GM19468 (cell line): ENCODE measurements around the gene DRC7.

Experiments
- ATAC-seq: cut with Tn5 transposase; IDR thresholded peaks from one replicate; pipeline ENCODE4 v1.9.1; 2021; ENCODE audit warnings: mild to moderate bottlenecking, moderate library complexity, moderate number of reproducible peaks; ENCODE audit not compliant: unreplicated experiment; ENCODE audit errors: extremely low read depth

Gene DRC7

DNA sequence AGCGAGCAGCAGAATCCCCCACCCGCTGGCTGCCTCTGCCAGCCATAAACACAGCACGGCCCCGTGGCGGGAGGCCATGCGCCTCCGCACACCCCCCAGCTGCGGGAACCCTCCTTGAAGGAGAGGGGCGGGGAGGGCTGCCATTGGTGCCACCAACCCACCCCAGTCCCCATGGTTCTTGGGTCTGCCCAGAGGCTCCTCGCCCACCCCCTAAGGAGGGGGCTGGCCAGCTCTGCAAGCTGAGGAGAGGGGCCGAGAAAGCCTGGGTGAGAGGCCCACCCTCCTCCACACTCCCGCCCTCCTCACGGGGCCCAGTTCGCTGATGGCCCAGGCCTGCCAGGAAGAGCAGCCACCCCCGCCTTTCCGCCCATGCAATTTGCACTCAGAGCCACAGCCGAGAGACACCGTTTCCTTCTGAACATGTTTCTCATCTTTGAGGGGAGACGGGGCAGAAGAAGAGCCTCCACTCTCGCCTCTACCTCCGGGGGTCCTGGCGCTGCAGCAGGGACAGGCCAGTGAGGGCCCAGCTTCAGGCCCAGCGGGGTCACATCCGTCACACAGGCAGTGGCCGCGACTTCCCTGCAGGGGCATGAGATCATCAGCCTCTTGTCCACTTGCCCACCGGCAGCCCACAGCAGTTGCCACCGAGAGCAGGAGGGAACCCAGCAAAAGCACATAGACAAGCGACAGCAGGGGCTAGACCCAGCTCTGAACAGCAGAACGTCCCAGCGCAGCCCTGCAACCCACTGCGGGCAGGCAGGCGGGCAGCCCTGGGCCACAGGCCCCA lies 63.9 kb downstream of the DRC7 start:
- ATAC-seq, result no peak

DNA sequence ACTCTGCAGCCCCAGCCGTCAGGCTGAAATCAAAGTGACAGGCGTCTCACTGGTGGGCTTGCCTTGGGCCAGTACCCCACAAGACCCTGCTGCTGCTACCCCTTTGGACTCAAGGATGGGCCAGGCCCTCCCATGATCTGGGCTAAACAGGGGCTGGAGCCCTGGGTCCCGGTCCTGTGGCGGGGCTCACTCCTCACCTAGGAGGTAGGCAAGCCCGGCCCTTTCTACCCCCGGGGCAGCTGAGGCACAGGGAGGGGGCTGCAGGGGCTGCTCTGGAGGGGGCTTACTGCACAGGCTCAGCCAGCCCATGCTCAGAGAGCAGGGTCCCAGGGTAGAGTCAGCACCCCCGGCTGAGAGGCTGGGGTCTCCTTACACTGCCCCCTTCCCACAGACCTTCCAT lies 64.5 kb downstream of the DRC7 start:
- ATAC-seq, result no peak

DNA sequence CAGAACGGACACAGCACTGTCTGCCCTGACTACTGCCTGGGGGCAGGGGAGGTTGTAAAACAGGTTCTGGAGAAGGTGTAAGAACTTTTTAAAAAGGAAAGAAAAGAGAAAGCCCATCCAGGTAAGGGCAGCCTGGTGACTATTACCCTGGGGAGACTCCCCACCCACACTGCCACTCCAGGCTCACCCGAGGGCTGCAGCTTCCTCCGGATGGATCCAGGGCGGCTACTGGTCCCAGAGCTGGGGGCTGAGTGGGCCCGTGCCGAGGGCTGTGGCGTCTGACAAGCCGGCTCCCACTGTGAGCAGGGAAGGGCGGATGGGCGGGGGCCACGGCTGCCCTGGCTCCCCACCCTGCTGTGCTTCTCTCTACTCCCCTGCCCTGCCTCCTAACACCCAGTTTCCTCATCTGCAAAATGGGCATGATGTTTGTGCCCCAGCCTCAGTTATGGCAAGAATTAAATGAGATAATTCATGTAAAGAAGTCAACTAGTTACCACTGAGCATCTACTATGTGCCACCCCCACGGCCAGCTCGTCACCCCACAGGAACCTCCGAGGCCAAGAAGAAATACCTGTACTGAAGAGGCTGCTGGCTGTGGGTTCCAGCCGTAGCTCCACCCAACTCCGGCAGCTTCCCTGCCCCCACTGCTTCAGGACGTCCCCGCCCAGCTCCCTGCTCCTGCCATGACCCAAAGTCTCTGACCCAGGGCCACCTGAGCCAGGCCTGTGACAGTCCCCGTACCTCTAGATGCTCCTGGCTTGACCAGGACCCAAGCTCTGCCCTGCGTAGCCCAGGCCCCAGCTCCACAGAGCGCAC lies 65.1 kb downstream of the DRC7 start:
- ATAC-seq, result no peak

DNA sequence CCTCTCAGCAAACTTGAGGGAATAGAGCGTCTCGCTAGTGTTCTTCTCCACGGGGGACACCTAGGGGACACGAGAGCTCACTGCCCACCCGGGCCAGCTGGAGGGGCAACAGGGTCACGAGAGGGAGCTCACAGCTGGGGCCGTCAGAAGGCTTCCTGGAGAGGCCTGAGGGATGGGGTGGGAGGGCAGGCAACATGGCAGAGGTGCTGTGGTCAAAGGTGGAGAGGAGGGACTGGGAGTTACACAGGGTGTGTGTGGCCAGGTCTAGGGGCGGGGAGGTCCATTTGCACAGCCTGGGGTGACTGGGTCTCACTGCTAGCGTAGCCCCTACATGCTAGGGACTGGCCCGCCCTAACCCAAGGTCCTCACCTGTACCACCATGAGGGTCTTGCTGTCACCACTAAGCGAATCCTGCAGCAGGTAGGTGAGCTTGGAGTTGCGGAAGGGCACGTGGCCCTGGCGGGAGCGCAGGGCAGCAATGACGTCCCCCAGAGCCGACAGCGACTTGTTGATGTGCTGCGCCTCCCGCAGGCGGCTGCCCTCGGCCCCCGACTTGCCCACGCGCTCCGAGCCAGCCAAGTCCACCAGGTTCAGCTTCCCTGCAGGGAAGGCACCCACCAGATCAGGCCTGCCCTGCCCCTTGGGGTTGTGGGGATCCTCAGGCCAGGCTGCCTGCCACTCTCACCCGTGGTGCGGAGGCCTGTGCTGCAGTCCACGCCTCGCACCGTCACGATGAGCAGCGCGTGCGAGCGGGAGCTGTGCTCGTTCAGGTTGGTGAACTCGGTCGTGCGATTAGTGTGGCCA lies 66.0 kb downstream of the DRC7 start:
- ATAC-seq, result no peak

DNA sequence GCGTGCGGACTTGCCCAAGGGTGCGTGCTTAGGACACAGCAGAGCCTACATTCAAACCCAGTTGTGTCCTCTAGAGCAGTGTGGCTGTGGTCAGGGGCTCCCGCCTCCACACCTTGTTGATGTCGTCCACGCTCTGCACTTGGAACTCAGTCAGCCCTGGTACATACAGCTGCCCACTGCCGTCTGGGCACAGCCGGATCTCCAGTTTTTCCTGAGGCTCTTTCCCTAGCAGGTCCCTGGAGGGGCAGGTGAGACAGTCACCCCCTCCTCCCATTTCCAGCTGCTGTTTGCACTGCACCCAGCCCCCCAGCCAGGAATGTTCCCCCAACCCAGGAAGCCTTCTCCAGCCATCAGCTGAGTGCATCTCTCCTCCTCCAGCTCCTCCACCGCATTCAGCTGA lies 66.7 kb downstream of the DRC7 start:
- no peak for ATAC-seq

DNA sequence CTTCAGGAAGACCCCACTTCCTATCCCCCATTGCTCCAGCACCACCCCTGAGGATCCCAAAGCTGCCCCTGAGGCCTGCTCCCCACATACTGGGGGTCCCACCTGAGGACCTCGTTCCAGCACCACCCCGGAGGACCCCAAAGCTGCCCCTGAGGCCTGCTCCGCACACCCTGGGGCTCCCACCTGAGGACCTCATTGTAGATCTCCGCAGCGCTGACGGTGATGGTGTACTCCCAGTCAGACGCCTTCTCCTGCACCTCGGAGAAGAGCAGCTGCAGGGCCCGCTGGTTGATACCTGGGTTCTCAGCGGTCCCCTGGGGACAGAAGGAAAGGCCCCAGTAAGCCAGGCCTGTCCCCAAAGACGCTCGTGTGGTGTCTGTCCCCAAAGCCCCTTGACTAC lies 67.4 kb downstream of the DRC7 start:
- no peak for ATAC-seq

DNA sequence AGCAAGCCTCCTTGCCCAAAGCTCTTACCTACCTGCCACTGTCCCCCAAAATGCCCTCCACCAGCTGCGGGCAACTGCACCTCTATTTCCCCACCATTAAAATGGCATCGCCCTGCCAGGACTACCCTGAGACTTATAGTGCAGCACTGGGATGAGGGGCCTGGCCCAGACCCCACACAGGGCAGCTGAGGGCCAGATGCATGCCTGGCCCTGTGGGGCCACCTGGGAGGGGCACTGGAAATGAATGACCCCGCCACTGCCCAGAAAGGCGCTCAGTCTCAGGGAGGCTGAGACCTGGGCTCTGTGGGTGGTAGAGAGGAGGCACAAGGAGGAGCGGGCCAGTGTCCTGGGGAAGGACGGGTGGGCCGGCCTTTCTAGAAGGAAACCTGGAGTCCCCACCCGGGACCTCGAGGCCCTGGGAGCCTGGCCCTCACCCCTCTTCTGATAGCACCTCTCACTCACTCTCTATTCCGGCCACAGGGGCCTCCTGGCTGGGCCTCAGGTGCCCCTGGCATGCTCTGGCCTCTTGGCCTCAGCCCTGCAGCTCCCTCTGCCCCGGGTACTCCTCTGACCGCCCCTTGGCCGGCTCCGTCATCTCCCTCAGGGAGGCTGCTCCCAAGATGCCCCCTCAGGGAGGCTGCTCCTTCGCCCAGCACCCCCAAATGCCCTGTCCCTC lies 67.9 kb downstream of the DRC7 start:
- ATAC-seq, result no peak

DNA sequence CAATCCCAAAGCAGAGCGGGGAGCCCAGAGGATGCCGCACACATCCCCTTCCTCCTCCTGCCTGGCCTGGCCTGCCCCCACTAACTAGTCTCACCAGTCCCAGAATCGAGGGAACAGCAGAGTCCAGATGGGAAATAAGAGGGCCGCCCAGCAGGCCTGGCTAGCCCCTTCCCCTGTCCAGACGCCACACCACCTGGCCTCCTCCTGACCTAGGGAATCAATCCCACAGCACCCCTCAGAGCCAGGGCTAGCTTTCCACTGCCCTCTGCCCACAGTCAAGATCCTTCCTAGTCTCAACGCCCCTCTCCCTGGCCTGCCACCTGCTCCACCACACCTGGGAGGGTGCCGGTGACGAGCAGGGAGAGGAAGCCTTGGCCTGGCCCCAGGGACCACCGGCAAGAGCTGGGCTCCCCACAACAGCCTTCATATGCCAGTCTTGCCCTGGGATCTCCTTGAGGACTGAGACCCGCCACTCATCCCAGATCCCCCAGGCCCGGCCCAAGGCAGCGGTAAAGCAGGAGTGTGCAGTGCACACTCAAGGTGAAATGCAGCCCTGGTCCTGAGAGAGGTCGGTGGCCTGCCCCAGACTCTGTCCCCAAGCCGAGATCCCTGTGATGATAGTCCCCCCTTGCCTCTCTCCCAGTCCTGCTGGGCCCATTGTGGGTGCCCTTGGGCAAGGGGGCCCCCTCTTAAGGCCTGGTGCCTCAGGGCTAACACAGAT lies 68.8 kb downstream of the DRC7 start:
- ATAC-seq, result no peak

DNA sequence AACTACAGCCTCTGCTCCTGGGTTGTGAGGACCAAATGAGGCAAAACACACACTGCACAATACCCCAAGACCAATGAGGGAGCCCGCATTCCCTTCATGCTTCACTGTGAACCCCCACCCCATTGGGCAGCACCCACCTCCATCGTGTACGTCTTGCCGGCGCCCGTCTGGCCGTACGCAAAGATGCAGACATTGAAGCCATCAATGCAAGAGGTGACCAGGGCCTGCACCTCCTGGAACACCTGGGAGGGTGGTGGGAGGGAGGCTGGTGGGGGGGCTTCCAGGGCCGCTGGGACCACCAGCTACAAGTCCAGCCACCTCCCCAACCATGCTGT lies 69.4 kb downstream of the DRC7 start:
- ATAC-seq, result no peak

DNA sequence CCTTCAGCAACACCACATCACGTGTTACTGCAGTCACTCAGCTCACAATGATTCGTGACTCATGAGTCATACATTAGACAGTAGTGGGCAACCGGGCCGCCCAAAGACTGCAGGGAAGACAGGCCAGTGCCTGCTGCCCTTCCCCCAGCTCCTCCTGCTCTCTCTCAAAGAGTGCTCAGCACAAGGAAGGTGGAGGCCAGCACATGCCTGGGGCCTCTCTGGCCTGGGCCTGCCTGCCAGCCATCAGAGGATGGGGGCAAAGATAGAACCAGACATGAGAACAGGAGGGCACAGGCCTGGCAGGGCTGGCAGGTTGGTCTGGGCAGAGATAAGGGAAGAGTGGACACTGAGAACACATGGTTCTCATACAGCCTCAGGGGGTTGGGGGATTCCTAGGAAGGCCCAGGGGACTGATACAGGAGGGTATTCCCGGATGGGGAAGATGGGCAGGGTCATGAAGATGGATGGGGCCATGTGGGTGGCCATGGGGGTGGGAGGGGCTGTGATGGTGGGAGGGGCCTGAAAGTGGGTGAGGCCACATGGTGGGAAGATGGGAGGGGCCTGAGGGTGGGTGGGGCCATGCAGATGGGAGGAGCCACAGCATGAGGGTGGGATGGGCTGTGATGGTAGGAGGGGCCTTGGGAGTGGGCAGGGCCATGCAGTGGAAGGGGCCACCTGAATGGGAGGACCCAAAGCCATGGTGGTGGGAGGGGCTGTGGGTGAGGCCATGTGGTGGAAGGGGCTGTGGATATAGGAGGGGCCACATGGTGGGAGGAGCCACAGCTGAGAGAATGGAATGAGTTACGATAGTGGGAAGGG lies 69.9 kb downstream of the DRC7 start:
- no peak for ATAC-seq

DNA sequence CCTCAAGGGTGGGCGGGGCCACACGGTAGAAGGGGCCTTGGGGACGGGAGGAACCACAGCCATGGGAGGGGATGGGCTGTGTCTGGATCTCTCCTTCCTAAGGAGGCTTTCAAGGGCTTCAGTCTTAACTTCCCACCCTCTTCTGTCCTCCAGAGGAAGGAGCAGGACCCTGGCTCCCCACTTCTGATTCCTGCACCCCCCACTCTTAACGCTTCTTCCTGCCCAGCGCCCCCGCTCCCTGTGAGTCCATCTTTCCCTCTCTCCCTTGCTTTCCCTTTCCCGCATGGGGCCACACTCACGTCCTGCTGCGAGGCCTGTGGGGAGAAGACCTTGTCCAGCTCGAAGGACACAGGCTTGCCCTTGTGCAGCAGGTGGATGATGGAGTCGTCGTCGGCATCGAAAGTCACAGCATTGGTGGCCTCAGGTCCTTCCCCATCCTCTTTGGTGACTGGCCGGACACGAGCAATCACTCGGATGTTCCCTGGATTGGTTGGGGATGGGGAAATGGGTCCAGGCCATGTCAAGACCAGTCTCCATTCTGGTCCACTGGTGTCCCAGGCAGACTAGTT lies 70.6 kb downstream of the DRC7 start:
- no peak for ATAC-seq

DNA sequence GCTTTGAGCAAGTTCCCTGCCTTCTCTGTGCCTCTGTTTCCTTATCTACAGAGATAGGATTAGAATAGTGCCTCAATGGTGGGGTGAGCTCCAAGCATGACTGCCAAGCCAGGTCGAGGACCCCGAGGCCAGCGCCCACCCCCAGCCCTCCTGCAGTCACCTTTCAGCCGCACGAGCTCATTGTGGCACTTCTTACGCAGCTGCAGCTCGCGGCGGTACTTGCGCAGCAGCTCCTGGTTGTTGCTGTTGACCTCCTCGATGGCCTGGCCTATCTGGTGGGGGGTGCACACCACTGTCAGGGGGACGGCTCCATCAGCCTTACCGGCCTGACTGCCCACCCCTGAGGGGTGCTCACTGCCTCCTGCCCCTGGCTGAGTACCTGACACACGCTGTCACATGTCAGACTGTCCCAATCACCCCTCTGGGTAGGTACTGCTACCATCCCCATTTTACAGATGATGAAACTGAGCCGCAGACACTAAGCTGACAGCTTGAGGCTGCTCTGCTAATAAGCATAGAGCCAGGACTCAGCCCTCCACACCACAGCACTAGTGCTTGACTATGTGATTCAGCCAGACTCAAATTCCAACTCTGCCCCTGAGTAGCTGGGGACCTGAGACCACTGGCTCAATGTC lies 72.2 kb downstream of the DRC7 start:
- ATAC-seq, result no peak

DNA sequence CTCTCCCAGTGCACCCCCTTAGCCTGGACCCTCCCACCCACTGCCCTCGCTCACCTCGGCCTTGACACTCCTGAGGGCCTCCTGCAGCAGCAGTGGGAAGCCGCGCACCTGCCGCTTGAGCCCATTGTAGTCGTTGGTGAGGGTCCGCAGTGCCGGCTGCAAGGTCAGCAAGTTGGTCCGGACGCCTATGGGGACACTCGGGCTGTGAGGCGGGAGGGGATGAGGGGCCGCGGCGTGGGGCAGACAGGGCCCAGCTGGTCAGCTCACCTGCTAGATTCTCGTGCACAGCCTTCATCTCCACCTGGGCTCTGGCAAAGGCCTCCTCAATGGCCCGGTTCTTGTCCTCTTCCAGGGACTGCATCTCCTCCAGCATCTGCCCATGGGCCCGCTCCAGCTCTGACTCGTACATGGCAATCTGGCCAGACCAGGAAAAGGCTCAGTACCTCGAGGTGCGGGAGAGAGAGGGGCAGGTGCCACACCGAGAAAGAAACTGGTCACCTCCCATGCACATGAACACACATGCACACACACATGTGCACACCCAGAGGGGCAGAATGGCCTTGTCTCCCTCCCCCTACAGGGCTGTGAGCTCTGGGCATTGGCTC lies 75.0 kb downstream of the DRC7 start:
- no peak for ATAC-seq

DNA sequence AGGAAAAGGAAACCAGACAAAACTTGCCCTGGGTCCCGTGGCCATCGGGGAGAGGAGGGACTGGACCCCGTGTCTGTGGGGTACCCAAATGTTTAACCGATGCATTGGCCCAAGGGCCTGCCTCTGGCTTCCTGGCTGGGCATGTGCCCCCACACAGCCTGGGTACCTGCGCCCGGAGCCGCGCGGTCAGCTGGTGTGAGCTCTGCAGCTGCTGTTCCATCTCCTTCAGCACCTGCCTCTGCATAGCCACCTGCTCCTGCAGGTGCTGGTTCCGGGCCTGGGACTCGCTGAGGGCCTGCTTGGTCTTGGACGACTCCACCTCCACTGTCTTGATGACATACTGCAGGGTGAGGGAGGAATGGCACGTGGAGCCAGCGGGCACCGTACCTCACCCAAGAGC lies 75.8 kb downstream of the DRC7 start:
- no peak for ATAC-seq

DNA sequence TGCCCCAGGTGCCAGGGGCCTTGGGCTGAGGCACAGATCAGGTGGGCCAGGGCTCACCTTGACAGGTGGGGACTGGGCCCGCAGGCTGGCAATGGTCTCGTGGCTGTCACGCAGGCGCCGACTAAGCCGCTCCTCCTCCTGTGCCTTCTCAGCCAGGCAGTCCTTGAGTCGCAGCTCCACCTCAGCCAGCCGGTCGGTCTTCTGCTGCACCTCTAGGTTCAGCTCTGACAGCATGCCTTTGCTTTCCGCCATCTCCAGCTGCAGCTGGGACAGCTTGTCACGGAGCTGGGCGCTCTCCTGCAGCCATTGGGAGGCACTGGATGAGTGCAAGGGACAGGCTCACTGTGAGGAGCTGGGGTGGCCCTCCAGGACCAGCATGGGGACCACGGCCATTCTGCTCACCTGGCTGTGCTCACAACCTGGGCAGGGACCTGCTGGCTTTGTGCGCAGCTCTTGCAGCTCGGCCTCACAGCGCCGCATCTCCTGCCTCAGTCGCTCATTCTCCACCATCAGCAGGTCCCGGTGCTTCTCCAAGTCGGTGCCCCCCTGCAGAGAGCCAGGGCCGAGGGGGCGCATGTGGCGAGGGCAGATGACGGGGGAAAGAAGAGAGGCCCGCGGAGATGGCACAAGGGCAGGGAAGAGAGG lies 76.7 kb downstream of the DRC7 start:
- ATAC-seq, result no peak

DNA sequence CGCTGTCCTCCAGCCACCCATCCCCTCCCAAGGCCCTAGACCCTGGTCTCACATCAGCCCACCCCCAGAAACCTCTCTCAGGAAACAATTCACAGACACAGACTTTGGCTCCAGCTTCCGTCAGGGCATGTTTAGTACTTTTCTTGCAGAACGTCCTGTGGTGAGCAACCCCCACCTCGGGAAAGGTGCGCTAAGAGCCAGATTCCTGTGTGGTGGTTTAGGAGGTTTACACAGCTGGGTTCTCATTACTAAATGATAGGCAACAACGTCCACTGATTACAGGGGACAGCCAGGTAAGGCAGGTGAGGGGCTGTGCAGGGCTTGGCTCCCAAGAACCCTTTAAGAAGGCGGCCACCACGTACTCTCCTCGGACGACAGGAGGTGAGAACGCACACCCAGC lies 78.4 kb downstream of the DRC7 start:
- no peak for ATAC-seq

DNA sequence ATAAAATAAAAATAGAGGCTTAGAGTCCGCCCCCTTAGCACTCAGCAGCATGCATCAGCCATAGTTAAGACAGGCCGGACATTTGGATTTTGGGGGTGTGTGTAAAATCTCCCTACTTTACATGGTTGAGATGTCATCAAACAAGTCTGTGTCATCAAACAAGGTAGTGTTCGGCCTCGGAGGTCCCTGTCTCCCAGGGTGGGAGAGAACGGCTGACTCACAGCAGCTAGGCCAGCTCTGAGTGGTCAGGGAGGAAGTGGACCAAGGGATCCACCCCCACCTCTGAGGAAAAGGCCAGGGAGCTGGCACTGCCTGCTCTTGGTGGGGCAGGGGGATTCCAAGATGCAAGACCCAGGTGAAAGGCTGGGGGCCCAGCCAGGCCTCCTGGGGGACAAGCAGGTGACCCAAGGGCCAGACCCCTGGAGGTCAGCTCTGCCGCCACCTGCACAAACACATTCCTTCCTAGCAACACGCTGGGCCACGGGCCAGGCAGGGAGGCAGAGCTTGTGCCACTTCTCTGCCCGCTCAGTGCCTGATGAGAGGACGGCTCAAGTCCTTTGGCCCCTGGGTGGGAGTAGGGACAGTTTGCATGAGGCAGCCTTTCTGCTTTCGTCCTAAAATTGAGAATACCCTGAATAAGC lies 79.2 kb downstream of the DRC7 start:
- ATAC-seq, result no peak
